Mucosa of stomach (tissue), 1 donor: ENCODE results near the gene NRXN2.

ENCODE experiments used
- H3K27me3 ChIP-seq: one replicate; pipeline ENCODE4 v1.7.0; 2013; ENCODE audit warnings: mild to moderate bottlenecking, low read length; ENCODE audit not compliant: control insufficient read depth, insufficient read depth
- H3K36me3 ChIP-seq: one replicate; pipeline ENCODE4 v1.7.0; 2013; ENCODE audit warnings: low read length; ENCODE audit not compliant: control insufficient read depth, insufficient read depth
- H3K4me1 ChIP-seq: one replicate; pipeline ENCODE4 v1.7.0; 2013; ENCODE audit warnings: mild to moderate bottlenecking, low read length; ENCODE audit not compliant: control insufficient read depth, insufficient read depth
- H3K4me3 ChIP-seq: one replicate; pipeline ENCODE4 v1.7.0; 2013; ENCODE audit warnings: low read length
- H3K9ac ChIP-seq: one replicate; pipeline ENCODE4 v1.7.0; 2013; ENCODE audit warnings: mild to moderate bottlenecking, low read length, moderate library complexity
- H3K9me3 ChIP-seq: one replicate; pipeline ENCODE4 v1.7.0; 2013; ENCODE audit warnings: mild to moderate bottlenecking, low read length, moderate library complexity; ENCODE audit not compliant: control insufficient read depth
- donor health status: Pancreatic carcinoma.

NRXN2 gene

GRCh38 chr11:64580412-64580811, 142.6 kb downstream of the NRXN2 start:
- H3K4me3 ChIP-seq = no peak overlapping the region
- no peaks in the 10 kb centered on the region for H3K36me3 ChIP-seq
- H3K9ac ChIP-seq = no peak overlapping the region
- H3K27me3 ChIP-seq = peaks cover 5% of the 10 kb centered on the region
- no peaks in the 10 kb centered on the region for H3K4me1 ChIP-seq
- H3K9me3 ChIP-seq = no peaks in the 10 kb centered on the region

- Histone ChIP-seq H3K36me3 (no peaks in the 10 kb centered on the region), H3K27me3 (peaks cover 2% of the 10 kb centered on the region), H3K4me3 (no peak overlapping the region), H3K9ac (no peak overlapping the region), H3K4me1 (no peaks in the 10 kb centered on the region), H3K9me3 (no peaks in the 10 kb centered on the region)
Measured at GRCh38 chr11:64577202-64577601, 145.8 kb downstream of the NRXN2 start.

GRCh38 chr11:64572143-64572542, 150.9 kb downstream of the NRXN2 start:
- Histone ChIP-seq H3K9ac (no peak overlapping the region), H3K27me3 (no peaks in the 10 kb centered on the region), H3K9me3 (no peaks in the 10 kb centered on the region), H3K4me1 (no peaks in the 10 kb centered on the region), H3K36me3 (no peaks in the 10 kb centered on the region), H3K4me3 (no peak overlapping the region)

GRCh38 chr11:64571410-64572091, 151.4 kb downstream of the NRXN2 start:
- no peaks in the 10 kb centered on the region for H3K4me1 ChIP-seq
- no peaks in the 10 kb centered on the region for H3K36me3 ChIP-seq
- H3K9ac ChIP-seq = no peak overlapping the region
- no peaks in the 10 kb centered on the region for H3K9me3 ChIP-seq
- H3K27me3 ChIP-seq = no peaks in the 10 kb centered on the region
- H3K4me3 ChIP-seq = no peak overlapping the region

GRCh38 chr11:64571050-64571409, 152.0 kb downstream of the NRXN2 start:
- Histone ChIP-seq H3K27me3 (no peaks in the 10 kb centered on the region), H3K4me1 (no peaks in the 10 kb centered on the region), H3K4me3 (no peak overlapping the region), H3K9ac (no peak overlapping the region), H3K36me3 (no peaks in the 10 kb centered on the region), H3K9me3 (no peaks in the 10 kb centered on the region)

- H3K9ac ChIP-seq = no peak overlapping the region
- H3K9me3 ChIP-seq = no peaks in the 10 kb centered on the region
- H3K27me3 ChIP-seq = no peaks in the 10 kb centered on the region
- no peaks in the 10 kb centered on the region for H3K36me3 ChIP-seq
- H3K4me1 ChIP-seq = no peaks in the 10 kb centered on the region
- H3K4me3 ChIP-seq = no peak overlapping the region
Measured at GRCh38 chr11:64570341-64570740, 152.7 kb downstream of the NRXN2 start.

GRCh38 chr11:64569300-64569970, 153.6 kb downstream of the NRXN2 start:
- Histone ChIP-seq H3K9ac (no peak overlapping the region), H3K4me1 (no peaks in the 10 kb centered on the region), H3K9me3 (no peaks in the 10 kb centered on the region), H3K27me3 (no peaks in the 10 kb centered on the region), H3K4me3 (no peak overlapping the region), H3K36me3 (no peaks in the 10 kb centered on the region)

- H3K4me1 ChIP-seq = no peaks in the 10 kb centered on the region
- no peaks in the 10 kb centered on the region for H3K36me3 ChIP-seq
- no peaks in the 10 kb centered on the region for H3K27me3 ChIP-seq
- no peak overlapping the region for H3K9ac ChIP-seq
- H3K9me3 ChIP-seq = no peaks in the 10 kb centered on the region
- no peak overlapping the region for H3K4me3 ChIP-seq
Measured at GRCh38 chr11:64568584-64569140, 154.3 kb downstream of the NRXN2 start.

- Histone ChIP-seq H3K4me3 (no peak overlapping the region), H3K4me1 (no peaks in the 10 kb centered on the region), H3K36me3 (no peaks in the 10 kb centered on the region), H3K9me3 (no peaks in the 10 kb centered on the region), H3K9ac (no peak overlapping the region), H3K27me3 (no peaks in the 10 kb centered on the region)
Measured at GRCh38 chr11:64568041-64568571, 154.9 kb downstream of the NRXN2 start.

GRCh38 chr11:64566915-64567891, 155.8 kb downstream of the NRXN2 start:
- H3K36me3 ChIP-seq = no peaks in the 10 kb centered on the region
- no peak overlapping the region for H3K9ac ChIP-seq
- H3K27me3 ChIP-seq = no peaks in the 10 kb centered on the region
- H3K4me1 ChIP-seq = no peaks in the 10 kb centered on the region
- no peaks in the 10 kb centered on the region for H3K9me3 ChIP-seq
- no peak overlapping the region for H3K4me3 ChIP-seq

GRCh38 chr11:64566042-64566914, 156.7 kb downstream of the NRXN2 start:
- no peaks in the 10 kb centered on the region for H3K27me3 ChIP-seq
- no peak overlapping the region for H3K9ac ChIP-seq
- no peaks in the 10 kb centered on the region for H3K9me3 ChIP-seq
- H3K4me1 ChIP-seq = no peaks in the 10 kb centered on the region
- no peak overlapping the region for H3K4me3 ChIP-seq
- H3K36me3 ChIP-seq = no peaks in the 10 kb centered on the region
